RPMI7951 (cell line): ENCODE results near the gene PHLDA3. TPM values are rescaled to one million over a fixed set of nuclear protein-coding genes. Genes with fewer than 3 reads are reported as not detected.

Experiments used
- DNase-seq: peaks from one replicate; pipeline ENCODE4 v3.0.0-alpha.2; 2012; ENCODE audit warnings: low read depth
- total RNA-seq: library from RNA; depleted of rRNA; stranded (reverse); fragments of >200 nt; shearing (Covaris generic); gene quantifications from 2 replicates; pipeline ENCODE4 v1.2.3, GENCODE V29; 2014; rRNA removed

PHLDA3 gene
- total RNA-seq, 1 experiment from 2014 or later: 6.4 TPM

DNA sequence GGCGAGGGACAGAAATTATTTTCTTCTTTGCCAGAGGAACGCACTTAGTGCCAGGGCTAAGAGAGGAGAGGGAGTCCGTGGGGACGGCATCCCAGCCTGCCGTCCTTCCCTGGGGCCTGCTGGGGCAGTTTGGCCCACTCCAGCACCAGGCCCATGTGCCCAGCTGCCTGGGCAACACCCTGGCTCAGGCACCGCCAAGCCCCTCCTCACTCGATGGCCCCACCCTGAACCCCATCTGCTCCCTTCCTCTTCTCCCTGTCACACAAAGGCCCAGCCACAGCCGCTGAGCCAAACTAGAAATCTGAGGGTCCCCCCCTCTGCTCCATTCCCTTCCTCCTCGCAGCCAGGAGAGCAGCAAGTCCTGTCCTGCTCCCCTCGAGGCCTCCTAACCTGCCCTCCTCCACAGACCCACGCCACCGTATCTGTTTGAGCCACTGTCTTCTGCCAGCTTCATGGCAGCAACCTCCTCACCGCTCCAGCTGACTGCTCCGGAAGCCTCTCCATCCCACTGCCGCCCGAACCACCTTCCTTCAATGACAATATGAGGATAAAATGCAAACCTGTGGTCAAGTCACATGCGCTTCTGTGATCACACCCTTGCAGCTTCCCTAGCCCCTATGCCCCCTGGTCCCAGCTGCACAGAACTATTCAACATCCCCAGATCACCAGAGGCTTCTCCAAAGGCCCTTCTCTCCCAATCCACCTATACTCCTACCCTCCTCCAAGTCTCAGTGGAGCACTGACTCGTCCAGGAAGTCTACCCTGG lies 39.1 kb downstream of the PHLDA3 start:
- DNase-seq: no peak

DNA sequence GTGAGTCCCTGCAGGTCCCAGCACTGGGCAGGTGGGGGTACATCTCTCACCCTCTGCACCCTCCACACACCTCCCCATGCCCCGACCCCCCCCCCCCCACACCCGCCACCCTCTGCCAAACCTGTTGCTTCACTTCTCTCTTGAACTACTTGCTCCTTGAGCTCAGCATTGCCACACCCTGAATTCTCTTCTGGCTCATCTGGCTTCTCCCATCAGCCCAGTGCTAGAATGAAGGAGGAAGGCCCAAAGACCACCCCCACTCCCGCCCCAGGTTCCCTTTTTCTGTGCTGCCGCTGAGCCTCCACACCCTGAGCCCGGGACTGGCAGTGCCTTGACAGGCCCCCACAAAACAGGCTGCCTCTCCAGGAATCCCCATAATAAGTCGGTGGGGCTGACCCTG lies 41.0 kb downstream of the PHLDA3 start:
- no peak for DNase-seq

- no peak for DNase-seq
Observed at GRCh38 chr1:201426479-201427310, 42.3 kb downstream of the PHLDA3 start.

- DNase-seq: no peak
Observed at GRCh38 chr1:201424146-201424545, 44.8 kb downstream of the PHLDA3 start.

- no peak for DNase-seq
Observed at GRCh38 chr1:201423655-201424054, 45.3 kb downstream of the PHLDA3 start.

GRCh38 chr1:201422436-201423030 lies 46.5 kb downstream of the PHLDA3 start:
- no peak for DNase-seq

DNA sequence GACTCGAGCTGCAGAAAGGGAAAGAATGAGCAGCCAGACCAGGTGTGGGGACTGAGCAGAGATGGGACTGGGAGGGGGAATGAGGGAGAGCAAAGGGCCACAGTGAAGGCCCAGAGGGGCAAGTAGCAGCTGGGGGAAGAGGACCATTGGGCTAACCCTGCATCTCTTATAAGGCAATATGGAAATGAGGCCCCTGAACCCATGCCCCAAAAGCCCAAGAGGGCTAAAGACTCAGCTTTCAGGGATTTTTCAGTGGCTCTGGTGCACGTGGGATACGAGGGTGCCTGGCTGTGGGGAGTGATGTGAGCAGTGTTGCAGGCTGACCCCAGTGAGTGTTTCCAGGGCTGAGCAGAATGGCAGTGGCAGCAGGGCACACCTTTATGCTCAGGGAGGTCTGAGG lies 47.0 kb downstream of the PHLDA3 start:
- DNase-seq: no peak

DNA sequence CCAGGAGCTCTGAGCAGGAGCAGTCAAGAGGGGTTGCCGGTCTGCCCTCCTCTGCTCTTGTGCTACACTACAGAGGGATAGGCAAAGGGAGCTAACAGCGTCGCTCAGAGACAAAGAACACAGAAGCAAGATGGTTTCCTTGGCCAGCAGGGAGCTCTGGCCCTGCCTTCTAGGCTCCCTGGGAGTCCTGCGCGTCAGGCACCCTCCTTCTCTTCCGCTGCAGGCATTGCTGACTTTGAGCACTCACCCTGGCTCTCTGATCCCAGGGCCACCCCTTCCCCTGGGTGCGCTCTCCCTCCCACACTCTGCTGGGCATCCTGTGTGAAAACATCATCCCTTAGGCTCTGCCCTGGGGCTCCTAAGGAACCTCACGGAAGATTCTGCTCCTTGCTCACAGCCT lies 47.9 kb downstream of the PHLDA3 start:
- DNase-seq: no peak

- DNase-seq: no peak
Observed at GRCh38 chr1:201420608-201421002, 48.4 kb downstream of the PHLDA3 start.

DNA sequence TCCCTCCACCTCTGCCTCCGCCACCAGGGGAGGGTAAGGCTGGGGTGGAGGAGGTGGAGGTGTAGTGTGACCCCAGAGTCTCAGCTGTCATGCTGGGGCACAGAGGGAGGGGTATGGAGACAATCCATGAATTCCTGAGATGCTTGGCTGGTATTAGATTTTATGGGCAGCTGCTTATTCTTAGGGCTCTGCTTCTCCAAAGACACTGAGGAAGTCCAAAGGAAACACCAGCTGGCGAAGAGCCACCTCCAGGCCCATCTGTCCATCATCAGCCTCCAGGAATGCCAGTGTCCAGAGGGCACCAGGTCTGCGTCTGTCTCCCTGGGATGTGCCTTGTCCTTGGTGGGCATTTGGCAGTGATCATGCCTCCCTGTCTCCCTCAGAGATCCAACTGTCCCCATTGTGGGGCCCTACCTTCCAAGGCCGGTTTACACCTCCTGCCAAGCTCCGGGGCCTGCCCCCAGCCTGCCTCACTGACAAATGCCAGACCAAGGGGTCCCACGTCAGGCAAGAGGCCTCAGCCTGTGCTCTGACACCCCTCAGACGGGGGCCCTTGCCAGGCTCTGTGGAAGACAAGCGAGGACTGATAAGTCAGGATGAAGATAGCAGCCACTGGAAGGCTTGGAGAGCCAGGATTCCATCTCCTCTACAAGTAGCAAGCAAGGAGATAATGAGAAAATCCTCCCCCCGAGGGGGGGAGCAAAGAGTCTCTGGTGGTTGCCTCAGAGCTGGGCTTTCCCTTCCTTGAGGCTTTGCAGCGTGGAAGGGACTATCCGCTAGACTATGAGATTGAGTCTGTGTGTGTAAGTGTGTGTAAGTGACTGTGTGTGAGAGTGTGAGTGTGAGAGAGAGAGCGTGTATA lies 49.0 kb downstream of the PHLDA3 start:
- no peak for DNase-seq

DNA sequence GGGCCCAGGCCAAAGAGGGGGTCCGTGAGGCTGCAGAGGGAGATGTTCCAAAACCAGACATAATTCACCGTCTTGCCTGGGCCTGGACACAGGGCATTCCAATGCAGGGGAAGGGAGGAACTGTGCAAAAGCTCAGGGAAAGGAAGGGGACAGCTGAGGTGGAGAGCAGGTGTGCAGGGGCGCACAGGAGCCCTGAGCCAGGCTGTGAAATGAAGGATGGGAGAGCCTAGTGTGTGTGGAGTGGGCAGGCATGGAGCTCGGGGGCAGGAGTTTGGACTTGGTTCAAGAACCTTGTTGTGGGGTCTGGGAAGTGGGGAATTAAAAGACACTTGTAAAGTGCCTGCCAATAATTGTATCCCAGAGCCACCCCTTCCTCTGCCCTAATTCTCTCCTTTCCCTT lies 49.7 kb downstream of the PHLDA3 start:
- no peak for DNase-seq

- no peak for DNase-seq
Observed at GRCh38 chr1:201418461-201418860, 50.5 kb downstream of the PHLDA3 start.

Other genes with a start within 250 kb of the PHLDA3 start
- under 0.01 TPM in 1 of 2 replicates, not detected in the other for gene PKP1, start 185.7 kb downstream of the PHLDA3 start, total RNA-seq
- gene TNNT2, start 91.5 kb downstream of the PHLDA3 start, total RNA-seq: not detected in 2 replicates
- not detected in 2 replicates for gene LAD1, start 69.9 kb downstream of the PHLDA3 start, total RNA-seq
- 0.10 and 0.24 TPM in 2 replicates for gene TNNI1, start 47.5 kb downstream of the PHLDA3 start, total RNA-seq
- 292 and 402 TPM in 2 replicates for gene CSRP1, start 37.9 kb upstream of the PHLDA3 start, total RNA-seq
- gene NAV1, start 69.9 kb upstream of the PHLDA3 start, total RNA-seq: 24.7 and 27.6 TPM in 2 replicates